ENCODE data around the gene FCHSD2. TPM values are rescaled to one million over a fixed set of nuclear protein-coding genes. Genes with fewer than 3 reads are reported as not detected.

Gene FCHSD2
- total RNA-seq, 2 donors from 2014 or later, result 14.0 to 17.6 TPM

GRCh38 chr11:73113426-73113825 lies 28.7 kb downstream of the FCHSD2 start:
- Mint-ChIP-seq H3K4me3 (no peak overlapping the region), H3K4me1 (no peaks in the 10 kb centered on the region), H3K9me3 (peaks cover 17% of the 10 kb centered on the region), H3K27me3 (ENCODE audit: insufficient read depth) (peaks cover 6% of the 10 kb centered on the region), H3K27ac (no peak overlapping the region), H3K36me3 (ENCODE audit: low read depth) (no peaks in the 10 kb centered on the region)
- Histone ChIP-seq H3K9me3 (ENCODE audit: control insufficient read depth, low read length) (no peaks in the 10 kb centered on the region), H3K4me3 (ENCODE audit: low read length) (no peak overlapping the region), H3K27me3 (ENCODE audit: control insufficient read depth, insufficient read depth, low read length, poor library complexity, severe bottlenecking) (no peaks in the 10 kb centered on the region), H3K36me3 (ENCODE audit: control insufficient read depth, insufficient read depth, low read length) (no peaks in the 10 kb centered on the region), H3K9ac (ENCODE audit: extremely low read depth, low read length, poor library complexity, severe bottlenecking) (no peak overlapping the region), H3K27ac (ENCODE audit: low read depth, low read length) (no peak overlapping the region), H3K4me1 (ENCODE audit: control insufficient read depth, insufficient read depth, low read length) (no peaks in the 10 kb centered on the region)
- TF ChIP-seq CTCF (conservative IDR thresholded peaks at IDR 0.05), result no peak
- DNase-seq, result no peak
- WGBS, 2 experiments (ENCODE audit: insufficient coverage in 1 of 2, insufficient read length in 1 of 2), result 88 to 100% methylated on average over 5 to 6 of the region's 6 CpGs

- no peak for TF ChIP-seq CTCF (conservative IDR thresholded peaks at IDR 0.05)
- Histone ChIP-seq H3K9ac (ENCODE audit: extremely low read depth, low read length, poor library complexity, severe bottlenecking) (no peak overlapping the region), H3K4me1 (ENCODE audit: control insufficient read depth, insufficient read depth, low read length) (no peaks in the 10 kb centered on the region), H3K27me3 (ENCODE audit: control insufficient read depth, insufficient read depth, low read length, poor library complexity, severe bottlenecking) (no peaks in the 10 kb centered on the region), H3K36me3 (ENCODE audit: control insufficient read depth, insufficient read depth, low read length) (no peaks in the 10 kb centered on the region), H3K9me3 (ENCODE audit: control insufficient read depth, low read length) (peaks cover 3% of the 10 kb centered on the region), H3K27ac (ENCODE audit: low read depth, low read length) (no peak overlapping the region), H3K4me3 (ENCODE audit: low read length) (no peak overlapping the region)
- Mint-ChIP-seq H3K27me3 (ENCODE audit: insufficient read depth) (peaks cover 6% of the 10 kb centered on the region), H3K4me3 (no peak overlapping the region), H3K27ac (no peak overlapping the region), H3K9me3 (peaks cover 23% of the 10 kb centered on the region), H3K36me3 (ENCODE audit: low read depth) (no peaks in the 10 kb centered on the region), H3K4me1 (no peaks in the 10 kb centered on the region)
- 95 to 100% methylated on average over 2 to 3 of the region's 3 CpGs for WGBS, 2 experiments (ENCODE audit: insufficient coverage in 1 of 2, insufficient read length in 1 of 2)
- DNase-seq, result no peak
Observed at GRCh38 chr11:73107597-73107996, 34.5 kb downstream of the FCHSD2 start.

GRCh38 chr11:73106347-73106746 lies 35.8 kb downstream of the FCHSD2 start:
- Histone ChIP-seq H3K4me1 (ENCODE audit: control insufficient read depth, insufficient read depth, low read length) (no peaks in the 10 kb centered on the region), H3K27me3 (ENCODE audit: control insufficient read depth, insufficient read depth, low read length, poor library complexity, severe bottlenecking) (no peaks in the 10 kb centered on the region), H3K27ac (ENCODE audit: low read depth, low read length) (no peak overlapping the region), H3K9ac (ENCODE audit: extremely low read depth, low read length, poor library complexity, severe bottlenecking) (no peak overlapping the region), H3K9me3 (ENCODE audit: control insufficient read depth, low read length) (peaks cover 3% of the 10 kb centered on the region), H3K36me3 (ENCODE audit: control insufficient read depth, insufficient read depth, low read length) (no peaks in the 10 kb centered on the region), H3K4me3 (ENCODE audit: low read length) (no peak overlapping the region)
- Mint-ChIP-seq H3K36me3 (ENCODE audit: low read depth) (no peaks in the 10 kb centered on the region), H3K9me3 (peaks cover 23% of the 10 kb centered on the region), H3K4me3 (no peak overlapping the region), H3K27ac (no peak overlapping the region), H3K27me3 (ENCODE audit: insufficient read depth) (peaks cover 5% of the 10 kb centered on the region), H3K4me1 (no peaks in the 10 kb centered on the region)
- WGBS, 2 experiments (ENCODE audit: insufficient coverage in 1 of 2, insufficient read length in 1 of 2), result 96% methylated on average over 1 of the region's 1 CpG; no CpG with 5 or more reads in 1 of the 2 experiments
- TF ChIP-seq CTCF (conservative IDR thresholded peaks at IDR 0.05), result no peak
- DNase-seq, result no peak
